ENCODE measurements around the gene CCDC78.

Gene CCDC78

DNA sequence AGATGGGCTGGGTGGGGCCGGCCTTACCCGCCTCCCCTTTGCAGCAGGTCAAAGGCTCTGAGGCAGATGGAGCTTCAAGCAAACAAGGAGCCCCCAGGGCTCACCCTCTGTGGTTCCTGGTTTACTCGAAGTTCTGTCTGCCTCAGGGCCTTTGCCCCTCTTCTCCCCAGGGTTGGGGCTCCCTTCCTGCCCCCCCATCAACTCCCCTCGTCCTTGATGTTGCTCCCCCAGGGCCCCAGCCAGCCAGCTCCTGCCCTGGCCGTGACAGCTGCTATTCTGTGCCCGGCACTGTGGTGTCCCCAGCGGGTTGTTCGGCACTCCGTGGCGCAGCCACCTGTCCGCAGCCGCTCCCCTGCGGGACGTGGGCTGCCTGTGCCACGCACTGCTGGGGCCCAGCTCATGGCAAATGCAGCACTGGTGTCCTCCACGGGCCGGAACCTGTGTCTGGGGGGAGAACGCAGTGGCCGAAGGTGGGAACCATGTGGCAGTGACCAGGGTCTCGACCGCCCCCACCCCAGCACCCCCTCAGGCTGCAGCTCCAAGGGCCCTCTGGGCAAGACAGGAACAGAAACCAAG lies 15.7 kb downstream of the CCDC78 start:
- DNase-seq (ENCODE audit: low spot score) = no peak

DNA sequence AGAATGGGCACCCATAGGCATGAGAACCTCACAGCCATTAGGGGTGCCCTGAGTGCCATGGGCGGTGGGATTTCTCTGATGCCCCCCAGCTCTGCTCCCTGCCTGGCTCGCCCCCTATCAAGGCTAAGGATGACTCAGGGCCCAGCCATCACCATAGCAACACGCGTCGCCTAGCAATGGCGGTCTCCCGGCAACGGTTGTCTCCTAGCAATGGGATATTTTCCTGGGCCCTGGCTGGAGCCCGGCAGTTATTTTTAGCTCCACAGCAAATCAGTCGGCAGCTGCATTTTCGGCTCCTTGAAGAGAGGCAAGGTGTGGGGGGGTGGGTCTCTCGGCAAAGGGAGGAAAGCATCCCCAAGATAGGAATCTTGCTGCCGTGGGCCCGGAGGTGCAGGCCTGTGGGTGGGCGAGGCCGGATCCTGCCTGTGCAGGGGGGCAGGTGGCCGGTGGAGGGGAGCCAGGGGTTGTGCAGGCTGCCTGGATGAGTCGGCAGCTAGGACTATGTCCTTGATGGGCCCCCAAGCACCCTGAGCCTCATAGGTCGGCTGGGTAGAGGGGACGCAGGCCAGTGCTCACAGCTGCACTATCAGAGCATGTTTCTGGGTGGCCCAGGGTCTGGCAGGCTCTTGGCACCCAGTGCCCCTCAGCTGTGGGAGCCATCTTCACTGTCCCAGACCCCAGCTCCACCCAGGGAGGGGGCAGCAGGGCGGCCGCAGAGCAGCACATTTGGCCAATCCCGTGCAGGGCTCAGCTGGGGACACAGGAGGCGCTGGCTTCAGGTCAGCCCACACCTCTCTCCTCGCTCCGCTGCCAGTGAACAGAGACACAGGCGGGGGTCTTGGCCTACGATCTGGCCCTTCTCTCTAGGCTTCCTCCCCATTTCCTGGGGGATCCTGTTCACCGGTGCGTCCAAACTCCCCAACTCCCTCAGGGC lies 16.4 kb downstream of the CCDC78 start:
- no peak for DNase-seq (ENCODE audit: low spot score)

DNA sequence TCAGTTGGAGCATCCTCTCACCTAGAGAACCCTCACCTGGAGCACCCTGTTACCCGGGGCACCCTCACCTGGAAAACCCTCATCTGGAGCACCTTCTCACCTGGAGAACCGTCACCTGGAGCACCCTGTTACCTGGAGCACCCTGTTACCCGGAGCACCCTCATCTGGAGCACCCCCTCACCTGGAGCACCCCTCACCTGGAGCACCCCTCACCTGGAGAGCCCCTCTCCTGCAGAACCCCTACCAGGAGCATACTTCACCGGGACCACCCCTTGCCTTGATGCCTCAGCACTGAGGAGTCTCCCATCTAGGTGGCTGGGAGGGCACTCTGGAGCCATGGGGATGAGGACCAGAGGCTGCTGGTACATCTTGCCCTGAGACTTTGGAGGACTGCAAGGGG lies 17.3 kb downstream of the CCDC78 start:
- no peak for DNase-seq (ENCODE audit: low spot score)

DNA sequence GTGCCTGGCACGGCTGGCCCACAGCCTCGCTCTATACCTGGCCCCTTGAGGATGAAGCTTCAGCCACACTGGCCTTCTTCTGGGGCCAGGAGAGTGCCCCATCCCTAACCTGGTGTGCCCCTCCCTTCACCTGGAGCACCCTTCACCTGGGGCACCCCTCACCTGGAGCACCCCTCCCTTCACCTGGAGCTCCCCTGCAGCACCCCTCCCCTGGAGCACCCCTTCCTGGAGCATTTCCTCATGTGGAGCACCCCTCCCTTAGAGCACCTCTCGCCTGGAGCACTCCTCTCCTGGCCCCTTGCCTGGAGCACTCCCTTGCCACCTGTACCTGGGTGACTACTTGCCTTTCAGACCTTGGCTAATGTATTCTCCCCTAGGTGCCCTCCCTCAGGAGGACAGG lies 18.2 kb downstream of the CCDC78 start:
- no peak for DNase-seq (ENCODE audit: low spot score)

DNA sequence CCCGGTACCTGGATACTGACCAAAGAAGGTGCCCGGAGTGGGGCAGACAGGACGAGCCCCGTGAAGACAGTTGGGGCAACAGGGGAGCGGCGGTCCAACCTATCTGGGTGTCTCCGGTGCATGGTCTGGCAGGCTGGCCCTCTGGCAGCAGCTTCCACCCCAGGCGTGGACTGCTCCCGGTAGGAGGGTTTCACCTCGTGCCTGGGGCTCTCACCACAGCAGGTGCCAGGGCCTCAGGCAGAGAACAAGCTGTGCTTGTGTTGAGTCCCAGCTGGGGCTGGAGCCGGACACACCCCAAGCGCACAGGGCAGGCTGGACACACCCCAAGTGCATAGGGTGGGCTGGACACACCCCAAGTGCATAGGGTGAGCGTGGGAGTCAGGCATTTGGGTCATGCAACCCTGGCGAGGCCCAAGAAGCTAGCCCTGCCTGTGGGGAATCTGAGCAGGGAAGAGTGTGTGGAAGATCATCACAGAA lies 19.1 kb downstream of the CCDC78 start:
- no peak for DNase-seq (ENCODE audit: low spot score)

DNA sequence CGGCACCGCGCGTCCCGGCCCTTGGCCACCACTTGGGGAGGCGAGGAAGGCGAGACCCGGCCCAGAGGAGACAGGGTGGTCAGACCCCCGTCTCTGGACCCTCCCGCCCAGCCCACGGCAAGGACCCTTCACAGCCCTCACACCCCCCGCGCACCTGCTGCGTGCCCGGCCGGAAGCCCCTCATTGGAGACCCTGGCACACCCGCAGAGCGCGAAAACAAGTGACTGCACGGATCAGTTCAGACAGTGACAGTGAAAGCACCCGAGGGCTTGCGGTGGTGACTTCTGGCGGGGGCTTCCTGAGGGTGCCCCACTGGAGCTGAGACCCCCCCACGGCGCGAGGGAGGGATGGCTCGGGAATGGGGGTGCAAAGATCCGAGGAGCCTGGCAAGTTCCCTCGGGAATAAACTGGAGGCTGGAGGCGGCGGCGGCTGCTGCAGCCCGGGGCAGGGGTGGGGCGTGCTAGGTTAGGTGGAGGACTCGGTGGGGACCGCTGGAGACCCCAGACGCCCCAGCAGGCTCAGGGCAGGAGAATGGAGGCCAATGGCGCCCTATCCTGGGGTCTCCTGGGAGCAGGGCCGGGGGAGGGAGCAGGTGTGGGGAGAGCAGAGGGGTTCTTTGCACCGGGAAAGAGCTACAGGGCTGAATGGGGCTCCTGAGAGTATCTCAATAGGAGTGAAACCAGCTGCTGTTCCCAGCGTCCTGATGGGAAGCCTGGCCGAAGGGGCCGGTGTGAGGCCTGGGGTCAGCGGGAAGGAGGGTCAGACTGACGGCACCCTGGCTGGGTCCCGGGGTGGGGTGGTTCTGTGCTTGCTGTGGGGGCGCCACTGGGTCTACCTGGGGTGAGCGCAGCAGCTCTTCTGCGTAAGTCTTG lies 19.8 kb downstream of the CCDC78 start:
- DNase-seq (ENCODE audit: low spot score) = no peak

- DNase-seq (ENCODE audit: low spot score) = no peak
Observed at GRCh38 chr16:705431-706188, 20.6 kb downstream of the CCDC78 start, which contains the start of gene FBXL16. Gene FBXL16 (minus strand): TSS chr16:705801. CDS start chr16:697405, 8,396 bp downstream.

- DNase-seq (ENCODE audit: low spot score) = no peak
Observed at GRCh38 chr16:704552-705380, 21.5 kb downstream of the CCDC78 start.

GRCh38 chr16:704047-704446 lies 22.2 kb downstream of the CCDC78 start:
- DNase-seq (ENCODE audit: low spot score) = no peak

DNA sequence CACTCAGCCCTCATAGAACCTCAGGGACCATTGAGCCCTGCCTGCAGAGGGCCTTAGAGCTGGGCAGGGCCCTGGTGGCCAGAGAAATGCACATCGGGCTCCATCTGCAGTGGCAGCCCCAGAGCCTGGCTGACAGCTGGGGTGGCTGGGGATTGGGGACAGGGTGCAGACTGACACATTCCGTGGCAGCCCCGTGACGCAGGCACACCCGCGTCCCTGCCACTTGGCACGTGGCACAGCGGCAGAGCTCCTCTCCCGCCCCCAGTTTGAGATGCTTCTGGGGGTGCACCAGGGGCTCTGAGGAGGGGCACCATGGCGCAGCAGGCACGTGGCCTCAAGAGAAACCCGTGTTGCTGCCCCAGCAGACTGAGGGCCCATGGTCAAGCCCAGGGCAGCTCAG lies 22.8 kb downstream of the CCDC78 start:
- DNase-seq (ENCODE audit: low spot score) = no peak

GRCh38 chr16:702341-702740 lies 23.9 kb downstream of the CCDC78 start:
- no peak for DNase-seq (ENCODE audit: low spot score)

- no peak for DNase-seq (ENCODE audit: low spot score)
Observed at GRCh38 chr16:700684-701584, 25.3 kb downstream of the CCDC78 start.

DNA sequence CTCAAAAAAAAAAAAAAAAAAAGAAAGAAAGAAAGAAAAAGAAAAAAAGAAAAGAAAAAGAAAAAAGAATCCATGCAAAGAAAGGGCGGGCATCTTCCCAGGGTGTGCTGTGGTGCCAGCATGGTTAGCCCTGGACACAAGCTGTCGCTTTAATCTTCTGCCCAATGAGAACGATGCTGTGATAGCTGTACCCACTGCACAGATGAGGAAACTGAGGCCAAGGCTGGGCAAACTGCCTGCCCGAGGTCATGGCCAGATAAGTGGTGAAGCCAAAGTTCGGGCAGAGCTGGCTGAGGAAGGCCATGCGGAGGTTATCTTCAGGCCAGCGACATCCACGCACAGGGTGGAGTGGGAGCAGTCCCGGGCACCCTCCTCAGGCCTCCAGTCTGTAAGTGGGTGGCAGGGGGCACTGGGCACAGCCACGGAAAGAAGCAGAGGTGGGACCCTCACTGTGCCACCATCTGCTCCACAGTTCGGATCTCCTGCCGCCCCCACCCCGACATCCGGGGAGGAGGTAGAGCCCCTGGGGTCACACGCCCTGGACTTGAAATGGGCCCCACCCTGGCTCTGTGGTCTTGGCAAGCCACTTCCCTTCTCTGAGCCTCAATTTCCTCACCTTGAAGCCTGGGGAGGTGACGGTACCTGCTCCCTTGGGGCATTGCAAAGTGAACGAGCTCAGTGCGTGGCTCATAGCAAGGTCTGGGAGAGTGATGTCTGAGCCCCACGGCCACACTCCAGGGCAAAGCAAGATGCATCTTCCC lies 27.2 kb downstream of the CCDC78 start:
- DNase-seq (ENCODE audit: low spot score) = no peak

DNA sequence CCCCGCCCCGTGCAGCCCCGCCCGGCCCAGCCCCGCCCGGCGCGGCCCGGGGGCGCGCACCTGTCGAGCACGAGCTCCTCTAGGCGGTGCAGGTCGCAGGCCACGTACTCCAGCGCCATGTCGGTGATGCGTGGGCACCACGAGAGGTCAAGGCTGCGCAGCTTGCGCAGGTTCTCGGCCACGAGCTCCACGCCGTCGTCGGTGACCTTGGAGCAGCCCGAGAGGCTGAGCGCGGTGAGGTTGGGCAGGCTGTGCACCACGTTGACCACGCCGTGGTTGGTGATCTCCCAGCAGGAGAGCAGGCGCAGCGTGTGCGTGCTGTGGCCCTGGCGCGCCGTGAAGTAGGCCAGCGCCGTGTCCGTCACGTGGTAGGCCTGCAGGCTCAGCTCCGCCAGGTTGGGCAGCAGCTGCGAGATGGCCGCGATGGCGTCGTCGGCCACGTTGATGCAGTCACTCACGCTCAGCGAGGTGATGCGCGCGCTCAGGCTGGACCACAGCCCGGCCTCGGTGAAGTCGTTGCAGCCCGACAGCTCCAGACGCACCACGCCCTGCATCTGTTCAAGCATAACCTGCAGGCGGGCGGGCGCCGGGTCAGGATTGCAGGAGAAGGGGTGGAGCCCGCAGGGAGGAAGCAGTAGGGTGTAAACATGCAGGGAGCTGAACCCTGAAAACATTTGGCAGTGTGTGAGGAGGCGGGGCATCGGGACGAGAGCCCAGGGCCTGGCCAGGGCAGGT lies 30.7 kb downstream of the CCDC78 start:
- DNase-seq (ENCODE audit: low spot score) = no peak

GRCh38 chr16:694863-695354 lies 31.3 kb downstream of the CCDC78 start:
- DNase-seq (ENCODE audit: low spot score) = no peak

DNA sequence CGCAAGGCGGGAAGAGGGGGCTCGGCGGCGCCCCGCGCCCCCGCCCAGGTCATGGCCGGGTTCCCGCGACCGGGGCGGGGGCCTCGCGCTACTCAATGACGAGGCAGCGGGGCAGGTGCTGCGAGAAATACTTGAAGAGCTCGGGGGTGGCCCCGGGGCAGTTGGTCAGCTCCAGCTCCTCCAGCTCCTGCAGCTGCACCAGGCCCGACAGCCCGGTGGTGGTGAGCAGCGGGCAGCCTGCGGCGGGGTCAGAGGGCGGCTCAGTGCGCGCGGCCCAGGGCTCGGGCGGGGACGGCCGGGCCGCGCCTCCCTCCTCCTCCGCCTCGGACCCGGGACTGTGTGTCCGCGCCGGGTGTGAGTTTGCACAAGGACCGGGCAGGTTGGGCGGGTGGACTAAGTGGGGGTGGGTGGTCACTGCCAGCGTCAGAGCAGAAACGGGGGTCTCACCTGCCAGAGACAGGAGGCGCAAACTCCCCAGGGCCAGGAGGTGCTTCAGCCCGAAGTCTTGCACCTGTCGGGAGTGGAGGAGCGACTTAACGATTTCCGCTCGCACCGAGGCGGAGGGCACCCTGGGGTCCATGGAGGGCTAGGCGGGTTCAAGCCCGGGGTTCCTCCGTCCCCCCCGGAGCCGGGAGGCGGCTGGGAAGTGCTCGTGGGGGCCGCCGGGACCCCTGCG lies 31.9 kb downstream of the CCDC78 start:
- DNase-seq (ENCODE audit: low spot score) = no peak

- no peak for DNase-seq (ENCODE audit: low spot score)
Observed at GRCh38 chr16:693766-694165, 32.5 kb downstream of the CCDC78 start.
